22Rv1 (cell line): ENCODE measurements around the gene CHKA.

ENCODE experiments used
- H3K27ac ChIP-seq: fragments of 450-650 bp; 2 replicates; pipeline ENCODE4 v1.5.1; 2017
- CTCF ChIP-seq: fragments of 450-650 bp; IDR thresholded peaks from 2 replicates; pipeline ENCODE4 v1.5.1; 2017; ENCODE audit warnings: mild to moderate bottlenecking
- ZFX ChIP-seq: fragments of 450-650 bp; IDR thresholded peaks from 2 replicates; pipeline ENCODE4 v1.6.1; 2017; ENCODE audit warnings: antibody characterized with exemption, borderline replicate concordance

The CHKA gene

GRCh38 chr11:68125164-68125563 lies 4.0 kb upstream of the CHKA start:
- H3K27ac ChIP-seq = no peak overlapping the region

GRCh38 chr11:68122936-68123539 lies 1.9 kb upstream of the CHKA start:
- no peak overlapping the region for H3K27ac ChIP-seq
- no peak for TF ChIP-seq ZFX
- TF ChIP-seq CTCF = no peak

More at GRCh38 chr11:68125164-68125563, 4.0 kb upstream of the CHKA start:
- TF ChIP-seq CTCF (no peak), ZFX (no peak)

GRCh38 chr11:68120273-68121066 lies 718 bp downstream of the CHKA start:
- no peak for TF ChIP-seq CTCF
- H3K27ac ChIP-seq = peak overlapping the region; percentile 72

GRCh38 chr11:68118706-68119448 lies 2.3 kb downstream of the CHKA start:
- peak overlapping the region; percentile 37; the same call in 1 of the 2 replicates for H3K27ac ChIP-seq
- TF ChIP-seq ZFX (no peak), CTCF (no peak)

- no peak overlapping the region for H3K27ac ChIP-seq
- TF ChIP-seq ZFX (no peak), CTCF (no peak)
These were observed 3.2 kb downstream of the CHKA start for GRCh38 chr11:68117853-68118470.

GRCh38 chr11:68116974-68117373 lies 4.2 kb downstream of the CHKA start:
- TF ChIP-seq ZFX = no peak
- TF ChIP-seq CTCF = no peak
- no peak overlapping the region for H3K27ac ChIP-seq
